GM23248 (cell line): Measurements from ENCODE around the gene TMC6.

ENCODE experiments used
- EZH2 ChIP-seq: fragments of 200-600 bp; sonication (generic); IDR thresholded peaks from 2 replicates; pipeline ENCODE4 v1.6.1; 2018; ENCODE audit warnings: antibody characterized with exemption, mild to moderate bottlenecking; ENCODE audit not compliant: insufficient read depth, poor library complexity, severe bottlenecking
- EZH2phosphoT487 ChIP-seq: fragments of 200-600 bp; sonication (generic); IDR thresholded peaks from 2 replicates; pipeline ENCODE4 v1.6.1; 2018; ENCODE audit warnings: antibody characterized with exemption, moderate library complexity, mild to moderate bottlenecking, low read depth; ENCODE audit not compliant: insufficient read depth

DNA sequence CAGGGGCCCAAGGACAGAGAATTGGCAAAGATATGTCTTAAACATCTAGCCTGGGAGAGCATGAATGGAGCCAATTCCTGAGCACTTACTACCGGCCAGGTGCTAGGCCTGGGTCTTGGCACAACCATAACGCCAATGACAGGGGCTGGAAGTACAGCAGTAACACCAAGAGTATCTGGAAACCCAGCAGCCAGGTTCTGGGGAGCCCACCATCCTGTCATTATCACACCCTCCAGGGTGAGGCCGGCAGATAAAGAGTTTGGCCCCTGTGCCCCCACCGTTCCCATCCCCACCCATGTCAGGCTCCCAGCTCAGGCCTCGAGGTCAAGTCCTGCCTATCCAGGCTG is 1.5 kb upstream of the TMC6 start:
- TF ChIP-seq EZH2 (no peak), EZH2phosphoT487 (no peak)
